Skeletal muscle cell (primary cell): ENCODE measurements around the gene PDXK.

Experiments
- DNase-seq: peaks from one replicate; pipeline ENCODE4 v3.0.0-alpha.2; 2010; ENCODE audit warnings: low read depth
- H3K4me3 ChIP-seq: 2 replicates; pipeline ENCODE4 v1.5.1; 2011; ENCODE audit warnings: low read depth, mild to moderate bottlenecking, control low read depth, low read length, moderate library complexity

Gene PDXK

GRCh38 chr21:43792406-43792805 is 73.5 kb downstream of the PDXK start:
- no peak overlapping the region for H3K4me3 ChIP-seq
- DNase-seq: no peak

GRCh38 chr21:43793243-43793642 is 74.3 kb downstream of the PDXK start:
- no peak overlapping the region for H3K4me3 ChIP-seq
- no peak for DNase-seq

- no peak overlapping the region for H3K4me3 ChIP-seq
- DNase-seq: no peak
These were observed 75.4 kb downstream of the PDXK start for GRCh38 chr21:43794311-43794710.

- no peak for DNase-seq
- no peak overlapping the region for H3K4me3 ChIP-seq
These were observed 75.9 kb downstream of the PDXK start for GRCh38 chr21:43794857-43795256.

- no peak overlapping the region for H3K4me3 ChIP-seq
- no peak for DNase-seq
These were observed 78.5 kb downstream of the PDXK start for GRCh38 chr21:43797415-43797814.

- DNase-seq: no peak
- H3K4me3 ChIP-seq: no peak overlapping the region
These were observed 79.2 kb downstream of the PDXK start for GRCh38 chr21:43797925-43798715.

GRCh38 chr21:43799301-43799840 is 80.4 kb downstream of the PDXK start:
- no peak overlapping the region for H3K4me3 ChIP-seq
- DNase-seq: no peak

GRCh38 chr21:43800124-43800523 is 81.2 kb downstream of the PDXK start:
- DNase-seq: no peak
- H3K4me3 ChIP-seq: no peak overlapping the region

- no peak overlapping the region for H3K4me3 ChIP-seq
- DNase-seq: no peak
These were observed 81.6 kb downstream of the PDXK start for GRCh38 chr21:43800566-43800965.

GRCh38 chr21:43801006-43801783 is 82.3 kb downstream of the PDXK start:
- no peak for DNase-seq
- H3K4me3 ChIP-seq: no peak overlapping the region

- no peak overlapping the region for H3K4me3 ChIP-seq
These were observed 83.9 kb downstream of the PDXK start for GRCh38 chr21:43802713-43803313.

GRCh38 chr21:43803558-43804300 is 84.8 kb downstream of the PDXK start:
- DNase-seq: no peak
- no peak overlapping the region for H3K4me3 ChIP-seq

More at GRCh38 chr21:43802713-43803313, 83.9 kb downstream of the PDXK start:
- DNase-seq: no peak

- no peak overlapping the region for H3K4me3 ChIP-seq
- DNase-seq: no peak
These were observed 86.4 kb downstream of the PDXK start for GRCh38 chr21:43805275-43805800.

- no peak for DNase-seq
- no peak overlapping the region for H3K4me3 ChIP-seq
These were observed 87.2 kb downstream of the PDXK start for GRCh38 chr21:43806017-43806710.

GRCh38 chr21:43808367-43808766 is 89.4 kb downstream of the PDXK start:
- H3K4me3 ChIP-seq: no peak overlapping the region
- no peak for DNase-seq

GRCh38 chr21:43808832-43809251 is 89.9 kb downstream of the PDXK start:
- no peak overlapping the region for H3K4me3 ChIP-seq
- DNase-seq: no peak

GRCh38 chr21:43809346-43809799 is 90.4 kb downstream of the PDXK start:
- no peak for DNase-seq
- H3K4me3 ChIP-seq: no peak overlapping the region

- no peak for DNase-seq
- no peak overlapping the region for H3K4me3 ChIP-seq
These were observed 91.0 kb downstream of the PDXK start for GRCh38 chr21:43809853-43810504.
